HUES64 (cell line): ENCODE measurements around the gene ZBTB7A.
A peak's percentile ranks its signal among the peaks of the same experiment; 100 is the strongest.

Experiments used
- H3K27ac ChIP-seq: 2 replicates; pipeline ENCODE4 v1.7.0; 2013; ENCODE audit warnings: low read depth, low read length, inconsistent platforms
- H3K27me3 ChIP-seq: 2 replicates; pipeline ENCODE4 v1.6.1; 2013; ENCODE audit warnings: mild to moderate bottlenecking, low read length; ENCODE audit not compliant: insufficient read depth
- H3K36me3 ChIP-seq: 2 replicates; pipeline ENCODE4 v1.6.1; 2013; ENCODE audit warnings: mild to moderate bottlenecking, low read length; ENCODE audit not compliant: insufficient read depth
- H3K4me1 ChIP-seq: 2 replicates; pipeline ENCODE4 v1.6.1; 2013; ENCODE audit warnings: mild to moderate bottlenecking, low read length, moderate library complexity; ENCODE audit not compliant: insufficient read depth
- H3K4me3 ChIP-seq: 2 replicates; pipeline ENCODE4 v1.5.1; 2013; ENCODE audit warnings: mild to moderate bottlenecking, low read length, moderate library complexity
- H3K9ac ChIP-seq: 2 replicates; pipeline ENCODE4 v1.6.1; 2013; ENCODE audit warnings: mild to moderate bottlenecking, low read depth, low read length
- H3K9me3 ChIP-seq: 2 replicates; pipeline ENCODE4 v1.6.1; 2013; ENCODE audit warnings: low read depth, low read length; ENCODE audit not compliant: insufficient read depth
- WGBS: fragments of 150-250, 120-280 bp; methylation state at CpG from one replicate; pipeline ENCODE4 v1.1.7; 2013; ENCODE audit warnings: missing lambda C conversion rate; 5-methylcytosine and 5-hydroxymethylcytosine counted together

ZBTB7A gene

GRCh38 chr19:4080473-4080872 lies 13.8 kb upstream of the ZBTB7A start:
- Histone ChIP-seq H3K27ac (no peak overlapping the region), H3K9me3 (no peaks in the 10 kb centered on the region), H3K9ac (no peak overlapping the region), H3K36me3 (no peaks in the 10 kb centered on the region), H3K4me3 (no peak overlapping the region), H3K27me3 (no peaks in the 10 kb centered on the region), H3K4me1 (no peaks in the 10 kb centered on the region; the same call in 1 of the 2 replicates)
- 67% methylated on average over 5 of the region's 6 CpGs for WGBS

GRCh38 chr19:4077800-4078684 lies 11.3 kb upstream of the ZBTB7A start:
- no peak overlapping the region for H3K4me3 ChIP-seq
- no peaks in the 10 kb centered on the region; the same call in 1 of the 2 replicates for H3K4me1 ChIP-seq
- 48% methylated on average over 28 of the region's 33 CpGs for WGBS
- H3K27ac ChIP-seq: no peak overlapping the region
- no peaks in the 10 kb centered on the region for H3K9me3 ChIP-seq
- H3K27me3 ChIP-seq: no peaks in the 10 kb centered on the region
- no peak overlapping the region for H3K9ac ChIP-seq
- H3K36me3 ChIP-seq: no peaks in the 10 kb centered on the region

GRCh38 chr19:4077007-4077374 lies 10.3 kb upstream of the ZBTB7A start:
- 74% methylated on average over 3 of the region's 3 CpGs for WGBS
- H3K36me3 ChIP-seq: no peaks in the 10 kb centered on the region
- no peaks in the 10 kb centered on the region for H3K27me3 ChIP-seq
- H3K9me3 ChIP-seq: no peaks in the 10 kb centered on the region
- H3K4me3 ChIP-seq: no peak overlapping the region
- no peaks in the 10 kb centered on the region; the same call in 1 of the 2 replicates for H3K4me1 ChIP-seq
- no peak overlapping the region for H3K9ac ChIP-seq
- no peak overlapping the region for H3K27ac ChIP-seq

GRCh38 chr19:4075373-4075772 lies 8.7 kb upstream of the ZBTB7A start:
- H3K4me3 ChIP-seq: no peak overlapping the region
- no peaks in the 10 kb centered on the region for H3K27me3 ChIP-seq
- no peak overlapping the region for H3K27ac ChIP-seq
- 85% methylated on average over 9 of the region's 9 CpGs for WGBS
- H3K9ac ChIP-seq: no peak overlapping the region
- H3K4me1 ChIP-seq: no peaks in the 10 kb centered on the region; the same call in 1 of the 2 replicates
- no peaks in the 10 kb centered on the region for H3K36me3 ChIP-seq
- H3K9me3 ChIP-seq: no peaks in the 10 kb centered on the region

- Histone ChIP-seq H3K4me3 (no peak overlapping the region), H3K9me3 (no peaks in the 10 kb centered on the region)
- WGBS: 87% methylated on average over 3 of the region's 3 CpGs
Measured at GRCh38 chr19:4071610-4072009, 4.9 kb upstream of the ZBTB7A start.

GRCh38 chr19:4069331-4069959 lies 2.7 kb upstream of the ZBTB7A start:
- 68% methylated on average over 10 of the region's 12 CpGs for WGBS
- H3K9me3 ChIP-seq: no peaks in the 10 kb centered on the region
- H3K27ac ChIP-seq: no peak overlapping the region
- no peak overlapping the region for H3K9ac ChIP-seq
- H3K4me3 ChIP-seq: no peak overlapping the region
- H3K27me3 ChIP-seq: peaks cover 27% of the 10 kb centered on the region
- no peaks in the 10 kb centered on the region for H3K4me1 ChIP-seq
- no peaks in the 10 kb centered on the region for H3K36me3 ChIP-seq

More at GRCh38 chr19:4071610-4072009, 4.9 kb upstream of the ZBTB7A start:
- Histone ChIP-seq H3K36me3 (no peaks in the 10 kb centered on the region), H3K4me1 (no peaks in the 10 kb centered on the region), H3K27me3 (peaks cover 27% of the 10 kb centered on the region), H3K9ac (no peak overlapping the region), H3K27ac (no peak overlapping the region)

- no peak overlapping the region for H3K4me3 ChIP-seq
Measured at GRCh38 chr19:4068047-4068966, 1.6 kb upstream of the ZBTB7A start.

GRCh38 chr19:4067396-4068046 lies 822 bp upstream of the ZBTB7A start:
- no peak overlapping the region for H3K9ac ChIP-seq

More at GRCh38 chr19:4068047-4068966, 1.6 kb upstream of the ZBTB7A start:
- H3K27me3 ChIP-seq: peaks cover 27% of the 10 kb centered on the region
- H3K4me1 ChIP-seq: no peaks in the 10 kb centered on the region
- H3K9me3 ChIP-seq: no peaks in the 10 kb centered on the region
- H3K36me3 ChIP-seq: 0 out of 2 replicates have a peak, but pooled peaks cover under 1% of the 10 kb centered on the region
- H3K27ac ChIP-seq: no peak overlapping the region
- H3K9ac ChIP-seq: no peak overlapping the region
- 30% methylated on average over 29 of the region's 31 CpGs for WGBS

GRCh38 chr19:4066176-4066606 lies 508 bp downstream of the ZBTB7A start:
- under 1% methylated on average over 27 of the region's 31 CpGs for WGBS
- no peak overlapping the region for H3K27ac ChIP-seq

More at GRCh38 chr19:4067396-4068046, 822 bp upstream of the ZBTB7A start:
- no peak overlapping the region for H3K27ac ChIP-seq
- 2% methylated on average over 54 of the region's 58 CpGs for WGBS
- 0 out of 2 replicates have a peak, but pooled peaks cover under 1% of the 10 kb centered on the region for H3K4me1 ChIP-seq
- peaks cover 8% of the 10 kb centered on the region; the same call in 1 of the 2 replicates for H3K36me3 ChIP-seq
- peaks cover 27% of the 10 kb centered on the region for H3K27me3 ChIP-seq
- H3K4me3 ChIP-seq: peak overlapping the region; percentile 39; the same call in 1 of the 2 replicates
- no peaks in the 10 kb centered on the region for H3K9me3 ChIP-seq

More at GRCh38 chr19:4066176-4066606, 508 bp downstream of the ZBTB7A start:
- Histone ChIP-seq H3K27me3 (peaks cover 27% of the 10 kb centered on the region), H3K9ac (peak overlapping the region; percentile 61; the same call in 1 of the 2 replicates), H3K4me3 (peak overlapping the region; percentile 62), H3K9me3 (no peaks in the 10 kb centered on the region), H3K36me3 (peaks cover 8% of the 10 kb centered on the region; the same call in 1 of the 2 replicates), H3K4me1 (0 out of 2 replicates have a peak, but pooled peaks cover 4% of the 10 kb centered on the region)
